Calu3 (cell line): Measurements from ENCODE around the gene ARID1B. TPM values are rescaled to one million over a fixed set of nuclear protein-coding genes. Genes with fewer than 3 reads are reported as not detected.

Experiments used
- BruUV-seq: library from RNA; stranded (reverse); fragments of 400-500 nt; replicated peaks from 2 replicates; lab custom pipeline; 2021; lab: Mats Ljungman, UMichigan
- CTCF ChIA-PET: fragments of 300-600 bp; sonication (Branson Sonifier 250); formaldehyde crosslinking; loops from one replicate; lab custom pipeline; 2022; ENCODE audit warnings: antibody characterized with exemption; lab: Charles Lee
- DNase-seq: peaks from one replicate; pipeline ENCODE4 v3.0.0; 2022
- H3K27ac Mint-ChIP-seq: one replicate; pipeline ENCODE4 v1.8.0; 2022; ENCODE audit warnings: mixed read lengths; ENCODE audit not compliant: unreplicated experiment
- H3K27me3 Mint-ChIP-seq: one replicate; pipeline ENCODE4 v1.8.0; 2022; ENCODE audit warnings: mixed read lengths; ENCODE audit not compliant: unreplicated experiment
- H3K36me3 Mint-ChIP-seq: one replicate; pipeline ENCODE4 v1.8.0; 2022; ENCODE audit warnings: mild to moderate bottlenecking, moderate library complexity, mixed read lengths; ENCODE audit not compliant: insufficient read depth, unreplicated experiment
- H3K4me1 Mint-ChIP-seq: one replicate; pipeline ENCODE4 v1.8.0; 2022; ENCODE audit warnings: mild to moderate bottlenecking, low read depth, mixed read lengths; ENCODE audit not compliant: unreplicated experiment
- H3K4me3 Mint-ChIP-seq: one replicate; pipeline ENCODE4 v1.8.0; 2022; ENCODE audit warnings: mild to moderate bottlenecking, low read depth, moderate library complexity, mixed read lengths; ENCODE audit not compliant: unreplicated experiment
- H3K9me3 Mint-ChIP-seq: one replicate; pipeline ENCODE4 v1.8.0; 2022; ENCODE audit warnings: low read depth, mixed read lengths; ENCODE audit not compliant: unreplicated experiment
- CTCF ChIP-seq: fragments of 200-600 bp; IDR thresholded peaks from one replicate; pipeline ENCODE4 v1.8.0; 2022; ENCODE audit warnings: antibody characterized with exemption; ENCODE audit not compliant: unreplicated experiment
- intact Hi-C: fragments of 100-400 bp; cut with micrococcal nuclease; formaldehyde crosslinking; loops from one replicate; pipeline ENCODE4 v1.10.0; 2022; ENCODE audit not compliant: unreplicated experiment
- total RNA-seq: library from RNA; stranded (reverse); gene quantifications from 2 replicates; pipeline ENCODE4 v1.2.3, GENCODE V29; 2022

Gene ARID1B
- total RNA-seq, 1 experiment from 2014 or later: 53.5 TPM

DNA sequence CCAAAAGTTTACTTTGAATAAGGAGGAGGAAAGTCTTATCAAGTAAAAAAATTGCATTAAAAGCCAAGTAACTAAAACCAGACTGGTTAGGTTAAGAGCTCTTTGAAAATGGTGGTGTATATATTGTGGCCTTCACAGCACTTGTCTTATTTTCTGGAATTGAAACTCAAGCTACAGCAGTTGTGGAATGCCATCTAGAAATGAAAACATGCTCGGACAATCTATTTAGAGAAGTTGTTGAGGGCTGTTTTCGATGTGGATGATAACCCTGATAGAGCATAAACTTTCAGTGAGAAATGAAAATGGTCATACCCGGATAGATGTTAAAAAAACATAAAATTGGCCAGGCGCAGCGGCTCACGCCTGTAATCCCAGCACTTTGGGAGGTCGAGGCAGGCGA is 47.0 kb downstream of the ARID1B start:
- Mint-ChIP-seq H3K27me3 (no peaks in the 10 kb centered on the region), H3K9me3 (no peaks in the 10 kb centered on the region), H3K4me1 (peaks cover 22% of the 10 kb centered on the region), H3K4me3 (no peak overlapping the region), H3K27ac (no peak overlapping the region), H3K36me3 (no peaks in the 10 kb centered on the region)
- no peak for DNase-seq
- BruUV-seq: no TSS peak
- intact Hi-C loops: no loop called here
- CTCF ChIA-PET: no interaction called here
- no peak for TF ChIP-seq CTCF

DNA sequence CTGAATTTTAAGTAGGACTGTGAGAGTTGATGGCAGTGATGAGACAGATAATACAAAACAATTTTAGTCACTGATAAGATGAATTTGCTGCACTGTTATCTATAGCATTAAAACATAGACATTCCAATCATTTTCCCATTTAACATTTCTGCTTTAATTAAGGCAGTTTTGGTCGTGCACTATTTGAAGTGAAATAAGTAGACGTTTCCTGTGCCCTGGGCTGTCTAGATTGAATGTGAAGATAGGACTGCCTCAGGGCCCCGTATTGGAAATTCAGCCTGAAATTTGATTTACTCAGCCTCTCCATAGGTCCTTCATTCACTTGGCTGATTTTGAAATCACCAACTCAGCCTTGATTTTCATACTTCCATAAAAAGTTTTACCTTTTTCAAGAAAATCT is 48.3 kb downstream of the ARID1B start:
- no peak for TF ChIP-seq CTCF
- Mint-ChIP-seq H3K36me3 (no peaks in the 10 kb centered on the region), H3K4me1 (peaks cover 22% of the 10 kb centered on the region), H3K9me3 (no peaks in the 10 kb centered on the region), H3K4me3 (no peak overlapping the region), H3K27ac (no peak overlapping the region), H3K27me3 (no peaks in the 10 kb centered on the region)
- intact Hi-C loops: no loop called here
- BruUV-seq: no TSS peak
- CTCF ChIA-PET: interaction anchor here (0.6 kb wide), 1 partner anchor 1018 kb away, joined by 9 read pairs; no protein-coding TSS in a partner anchor
- no peak for DNase-seq

GRCh38 chr6:156826290-156826955 is 49.2 kb downstream of the ARID1B start:
- H3K4me3 Mint-ChIP-seq: no peak overlapping the region
- DNase-seq: no peak
- no peak for TF ChIP-seq CTCF
- no peaks in the 10 kb centered on the region for H3K9me3 Mint-ChIP-seq
- no peaks in the 10 kb centered on the region for H3K36me3 Mint-ChIP-seq
- H3K27me3 Mint-ChIP-seq: no peaks in the 10 kb centered on the region
- CTCF ChIA-PET: no interaction called here
- intact Hi-C loops: no loop called here
- peaks cover 22% of the 10 kb centered on the region for H3K4me1 Mint-ChIP-seq
- no TSS peak for BruUV-seq
- no peak overlapping the region for H3K27ac Mint-ChIP-seq

- H3K4me1 Mint-ChIP-seq: peaks cover 22% of the 10 kb centered on the region
- no peak overlapping the region for H3K27ac Mint-ChIP-seq
- no TSS peak for BruUV-seq
- H3K4me3 Mint-ChIP-seq: no peak overlapping the region
- H3K36me3 Mint-ChIP-seq: no peaks in the 10 kb centered on the region
- DNase-seq: no peak
- H3K27me3 Mint-ChIP-seq: no peaks in the 10 kb centered on the region
- intact Hi-C loops: no loop called here
- CTCF ChIA-PET: no interaction called here
- H3K9me3 Mint-ChIP-seq: no peaks in the 10 kb centered on the region
- no peak for TF ChIP-seq CTCF
These were observed 50.2 kb downstream of the ARID1B start for GRCh38 chr6:156827382-156827781.
